ENCODE data around the gene SPATA16. TPM values are rescaled to one million over a fixed set of nuclear protein-coding genes. Genes with fewer than 3 reads are reported as not detected.

Gene SPATA16
- total and polyA plus RNA-seq, 2 experiments from 2014 or later, result not detected

DNA sequence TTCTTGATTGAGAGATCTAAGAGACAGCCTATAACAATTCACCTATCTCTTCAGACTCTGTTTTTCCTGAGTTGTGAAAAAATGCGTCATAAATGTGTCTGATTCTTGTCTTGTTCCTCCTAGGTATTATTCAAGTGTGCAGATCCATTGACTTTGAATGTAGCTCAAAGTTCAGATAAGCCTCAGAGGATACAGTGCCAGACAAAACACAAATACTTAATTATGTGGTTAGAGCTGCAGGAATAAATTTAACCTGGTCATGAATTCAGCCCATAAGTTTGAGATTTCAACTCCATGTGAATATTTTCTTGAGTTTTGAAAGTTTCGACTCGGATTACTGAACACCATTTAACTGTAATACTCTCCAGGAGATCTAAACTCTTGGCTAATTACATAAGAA lies 216.5 kb downstream of the SPATA16 start (continued):
- no peak for TF ChIP-seq EZH2 (IDR thresholded peaks at IDR 0.05; ENCODE audit: low read depth, unreplicated experiment)
- no peak for TF ChIP-seq ZNF114 (CRISPR knock-in tag; IDR thresholded peaks at IDR 0.05)
- TF ChIP-seq, protein P1, sequence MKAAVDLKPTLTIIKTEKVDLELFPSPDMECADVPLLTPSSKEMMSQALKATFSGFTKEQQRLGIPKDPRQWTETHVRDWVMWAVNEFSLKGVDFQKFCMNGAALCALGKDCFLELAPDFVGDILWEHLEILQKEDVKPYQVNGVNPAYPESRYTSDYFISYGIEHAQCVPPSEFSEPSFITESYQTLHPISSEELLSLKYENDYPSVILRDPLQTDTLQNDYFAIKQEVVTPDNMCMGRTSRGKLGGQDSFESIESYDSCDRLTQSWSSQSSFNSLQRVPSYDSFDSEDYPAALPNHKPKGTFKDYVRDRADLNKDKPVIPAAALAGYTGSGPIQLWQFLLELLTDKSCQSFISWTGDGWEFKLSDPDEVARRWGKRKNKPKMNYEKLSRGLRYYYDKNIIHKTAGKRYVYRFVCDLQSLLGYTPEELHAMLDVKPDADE (IDR thresholded peaks at IDR 0.05), result no peak
- no peak for TF ChIP-seq POLR2AphosphoS5 (IDR thresholded peaks at IDR 0.05; ENCODE audit: low read depth)
- TF ChIP-seq, protein P2, sequence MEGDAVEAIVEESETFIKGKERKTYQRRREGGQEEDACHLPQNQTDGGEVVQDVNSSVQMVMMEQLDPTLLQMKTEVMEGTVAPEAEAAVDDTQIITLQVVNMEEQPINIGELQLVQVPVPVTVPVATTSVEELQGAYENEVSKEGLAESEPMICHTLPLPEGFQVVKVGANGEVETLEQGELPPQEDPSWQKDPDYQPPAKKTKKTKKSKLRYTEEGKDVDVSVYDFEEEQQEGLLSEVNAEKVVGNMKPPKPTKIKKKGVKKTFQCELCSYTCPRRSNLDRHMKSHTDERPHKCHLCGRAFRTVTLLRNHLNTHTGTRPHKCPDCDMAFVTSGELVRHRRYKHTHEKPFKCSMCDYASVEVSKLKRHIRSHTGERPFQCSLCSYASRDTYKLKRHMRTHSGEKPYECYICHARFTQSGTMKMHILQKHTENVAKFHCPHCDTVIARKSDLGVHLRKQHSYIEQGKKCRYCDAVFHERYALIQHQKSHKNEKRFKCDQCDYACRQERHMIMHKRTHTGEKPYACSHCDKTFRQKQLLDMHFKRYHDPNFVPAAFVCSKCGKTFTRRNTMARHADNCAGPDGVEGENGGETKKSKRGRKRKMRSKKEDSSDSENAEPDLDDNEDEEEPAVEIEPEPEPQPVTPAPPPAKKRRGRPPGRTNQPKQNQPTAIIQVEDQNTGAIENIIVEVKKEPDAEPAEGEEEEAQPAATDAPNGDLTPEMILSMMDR (conservative IDR thresholded peaks at IDR 0.05; ENCODE audit: low read depth in 2 of 2), result no peak
- TF ChIP-seq, protein P3, sequence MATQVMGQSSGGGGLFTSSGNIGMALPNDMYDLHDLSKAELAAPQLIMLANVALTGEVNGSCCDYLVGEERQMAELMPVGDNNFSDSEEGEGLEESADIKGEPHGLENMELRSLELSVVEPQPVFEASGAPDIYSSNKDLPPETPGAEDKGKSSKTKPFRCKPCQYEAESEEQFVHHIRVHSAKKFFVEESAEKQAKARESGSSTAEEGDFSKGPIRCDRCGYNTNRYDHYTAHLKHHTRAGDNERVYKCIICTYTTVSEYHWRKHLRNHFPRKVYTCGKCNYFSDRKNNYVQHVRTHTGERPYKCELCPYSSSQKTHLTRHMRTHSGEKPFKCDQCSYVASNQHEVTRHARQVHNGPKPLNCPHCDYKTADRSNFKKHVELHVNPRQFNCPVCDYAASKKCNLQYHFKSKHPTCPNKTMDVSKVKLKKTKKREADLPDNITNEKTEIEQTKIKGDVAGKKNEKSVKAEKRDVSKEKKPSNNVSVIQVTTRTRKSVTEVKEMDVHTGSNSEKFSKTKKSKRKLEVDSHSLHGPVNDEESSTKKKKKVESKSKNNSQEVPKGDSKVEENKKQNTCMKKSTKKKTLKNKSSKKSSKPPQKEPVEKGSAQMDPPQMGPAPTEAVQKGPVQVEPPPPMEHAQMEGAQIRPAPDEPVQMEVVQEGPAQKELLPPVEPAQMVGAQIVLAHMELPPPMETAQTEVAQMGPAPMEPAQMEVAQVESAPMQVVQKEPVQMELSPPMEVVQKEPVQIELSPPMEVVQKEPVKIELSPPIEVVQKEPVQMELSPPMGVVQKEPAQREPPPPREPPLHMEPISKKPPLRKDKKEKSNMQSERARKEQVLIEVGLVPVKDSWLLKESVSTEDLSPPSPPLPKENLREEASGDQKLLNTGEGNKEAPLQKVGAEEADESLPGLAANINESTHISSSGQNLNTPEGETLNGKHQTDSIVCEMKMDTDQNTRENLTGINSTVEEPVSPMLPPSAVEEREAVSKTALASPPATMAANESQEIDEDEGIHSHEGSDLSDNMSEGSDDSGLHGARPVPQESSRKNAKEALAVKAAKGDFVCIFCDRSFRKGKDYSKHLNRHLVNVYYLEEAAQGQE (IDR thresholded peaks at IDR 0.05; ENCODE audit: unreplicated experiment), result no peak
- no peak for TF ChIP-seq NANOG (IDR thresholded peaks at IDR 0.05; ENCODE audit: borderline replicate concordance)
- no peak for TF ChIP-seq EZH2phosphoT487 (IDR thresholded peaks at IDR 0.05; ENCODE audit: unreplicated experiment)

DNA sequence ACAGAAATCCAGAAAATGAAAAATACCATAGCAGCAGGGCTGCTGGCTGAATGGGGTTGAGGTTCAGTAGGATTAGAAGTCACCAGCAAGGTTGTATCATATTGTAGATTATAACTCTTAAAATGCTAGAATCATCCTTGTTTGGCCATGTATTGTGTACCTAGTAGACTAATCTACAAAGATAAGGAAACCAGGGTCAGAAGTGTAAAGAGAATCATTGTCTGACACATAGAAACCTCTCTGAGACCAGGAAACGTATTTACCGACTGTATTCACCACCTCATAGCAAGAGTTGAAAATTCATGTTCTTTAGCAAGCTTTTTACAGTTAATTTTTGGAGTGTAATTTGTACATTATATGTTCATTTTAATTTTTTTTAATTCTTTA lies 221.7 kb downstream of the SPATA16 start:
- H3K27me3 ChIP-seq (ENCODE audit: insufficient read depth), result no peaks in the 10 kb centered on the region
- Mint-ChIP-seq H3K4me1 (peaks cover 24% of the 10 kb centered on the region), H3K27ac (no peak overlapping the region), H3K4me3 (no peak overlapping the region), H3K36me3 (ENCODE audit: low read depth) (no peaks in the 10 kb centered on the region), H3K27me3 (ENCODE audit: insufficient read depth, low read depth, poor library complexity) (no peaks in the 10 kb centered on the region), H3K9me3 (no peaks in the 10 kb centered on the region)
- no peaks in the 10 kb centered on the region for H4K20me1 ChIP-seq (replicated peaks; ENCODE audit: insufficient read depth)
- no peaks in the 10 kb centered on the region for H3K9me2 ChIP-seq (ENCODE audit: insufficient read depth)
- H2AFZ ChIP-seq, result no peak overlapping the region
- no peak for ATAC-seq
- no peaks in the 10 kb centered on the region for H3K36me3 ChIP-seq (ENCODE audit: insufficient read depth)
- peaks cover 29% of the 10 kb centered on the region for H3K4me1 ChIP-seq (ENCODE audit: insufficient read depth)
- no peak overlapping the region for H3K27ac ChIP-seq (ENCODE audit: low read depth)
- no peak for DNase-seq (ENCODE audit: low spot score)
- H3K4me2 ChIP-seq, result no peak overlapping the region
- no peak overlapping the region for H3K4me3 ChIP-seq
- H3K79me2 ChIP-seq (replicated peaks; ENCODE audit: insufficient read depth), result no peaks in the 10 kb centered on the region
- no peaks in the 10 kb centered on the region for H3F3A ChIP-seq (replicated peaks; ENCODE audit: low read depth)
- TF ChIP-seq NANOG (IDR thresholded peaks at IDR 0.05; ENCODE audit: borderline replicate concordance) (no peak), POLR2AphosphoS5 (IDR thresholded peaks at IDR 0.05; ENCODE audit: low read depth) (no peak), ZNF331 (CRISPR knock-in tag; IDR thresholded peaks at IDR 0.05; ENCODE audit: low read depth) (no peak), STAT1 (IDR thresholded peaks at IDR 0.05; ENCODE audit: unreplicated experiment) (no peak)
- TF ChIP-seq, protein P3 (IDR thresholded peaks at IDR 0.05; ENCODE audit: unreplicated experiment), result no peak
- TF ChIP-seq, protein P1 (IDR thresholded peaks at IDR 0.05), result no peak
